Measurements from ENCODE around the gene ZBTB22. TPM values are rescaled to one million over a fixed set of nuclear protein-coding genes. Genes with fewer than 3 reads are reported as not detected.

ZBTB22 gene
- total RNA-seq, 6 experiments from 2014 or later, result 15.2 to 19.9 (median 17.0) TPM

DNA sequence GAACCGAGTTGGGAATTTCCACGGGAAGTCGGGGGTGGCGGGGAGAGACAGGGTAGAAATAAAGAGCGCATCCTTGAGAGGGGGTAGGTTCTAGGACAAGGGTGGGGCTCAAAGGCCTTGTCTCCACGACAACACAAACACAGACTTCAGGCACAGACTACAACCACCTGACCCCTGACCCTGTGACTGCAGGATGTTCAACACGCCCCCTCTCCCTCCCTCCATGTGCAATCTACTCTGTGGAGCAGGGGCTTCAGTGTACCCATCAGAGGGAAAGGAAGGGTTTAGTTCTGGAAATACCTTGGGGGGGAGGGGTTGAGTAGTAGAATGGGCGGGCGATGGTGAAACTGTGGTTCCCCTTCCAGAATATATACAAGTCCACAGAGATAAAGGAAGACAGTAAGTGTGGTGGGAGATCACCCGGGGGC lies 3.0 kb downstream of the ZBTB22 start:
- peak overlapping the region; percentile 98 for H3K27ac Mint-ChIP-seq
- peak; percentile 77 for DNase-seq
- TF ChIP-seq, protein P1, sequence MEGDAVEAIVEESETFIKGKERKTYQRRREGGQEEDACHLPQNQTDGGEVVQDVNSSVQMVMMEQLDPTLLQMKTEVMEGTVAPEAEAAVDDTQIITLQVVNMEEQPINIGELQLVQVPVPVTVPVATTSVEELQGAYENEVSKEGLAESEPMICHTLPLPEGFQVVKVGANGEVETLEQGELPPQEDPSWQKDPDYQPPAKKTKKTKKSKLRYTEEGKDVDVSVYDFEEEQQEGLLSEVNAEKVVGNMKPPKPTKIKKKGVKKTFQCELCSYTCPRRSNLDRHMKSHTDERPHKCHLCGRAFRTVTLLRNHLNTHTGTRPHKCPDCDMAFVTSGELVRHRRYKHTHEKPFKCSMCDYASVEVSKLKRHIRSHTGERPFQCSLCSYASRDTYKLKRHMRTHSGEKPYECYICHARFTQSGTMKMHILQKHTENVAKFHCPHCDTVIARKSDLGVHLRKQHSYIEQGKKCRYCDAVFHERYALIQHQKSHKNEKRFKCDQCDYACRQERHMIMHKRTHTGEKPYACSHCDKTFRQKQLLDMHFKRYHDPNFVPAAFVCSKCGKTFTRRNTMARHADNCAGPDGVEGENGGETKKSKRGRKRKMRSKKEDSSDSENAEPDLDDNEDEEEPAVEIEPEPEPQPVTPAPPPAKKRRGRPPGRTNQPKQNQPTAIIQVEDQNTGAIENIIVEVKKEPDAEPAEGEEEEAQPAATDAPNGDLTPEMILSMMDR (IDR thresholded peaks at IDR 0.05), result no peak
- H3K27me3 Mint-ChIP-seq (ENCODE audit: insufficient read depth), result peaks cover 5% of the 10 kb centered on the region
- H3K9me3 Mint-ChIP-seq, result no peaks in the 10 kb centered on the region
- H3K4me3 Mint-ChIP-seq, result peak overlapping the region; percentile 98
- H3K36me3 Mint-ChIP-seq (ENCODE audit: low read depth), result peaks cover 27% of the 10 kb centered on the region
- H3K4me1 Mint-ChIP-seq (ENCODE audit: low read depth), result peaks cover 50% of the 10 kb centered on the region

DNA sequence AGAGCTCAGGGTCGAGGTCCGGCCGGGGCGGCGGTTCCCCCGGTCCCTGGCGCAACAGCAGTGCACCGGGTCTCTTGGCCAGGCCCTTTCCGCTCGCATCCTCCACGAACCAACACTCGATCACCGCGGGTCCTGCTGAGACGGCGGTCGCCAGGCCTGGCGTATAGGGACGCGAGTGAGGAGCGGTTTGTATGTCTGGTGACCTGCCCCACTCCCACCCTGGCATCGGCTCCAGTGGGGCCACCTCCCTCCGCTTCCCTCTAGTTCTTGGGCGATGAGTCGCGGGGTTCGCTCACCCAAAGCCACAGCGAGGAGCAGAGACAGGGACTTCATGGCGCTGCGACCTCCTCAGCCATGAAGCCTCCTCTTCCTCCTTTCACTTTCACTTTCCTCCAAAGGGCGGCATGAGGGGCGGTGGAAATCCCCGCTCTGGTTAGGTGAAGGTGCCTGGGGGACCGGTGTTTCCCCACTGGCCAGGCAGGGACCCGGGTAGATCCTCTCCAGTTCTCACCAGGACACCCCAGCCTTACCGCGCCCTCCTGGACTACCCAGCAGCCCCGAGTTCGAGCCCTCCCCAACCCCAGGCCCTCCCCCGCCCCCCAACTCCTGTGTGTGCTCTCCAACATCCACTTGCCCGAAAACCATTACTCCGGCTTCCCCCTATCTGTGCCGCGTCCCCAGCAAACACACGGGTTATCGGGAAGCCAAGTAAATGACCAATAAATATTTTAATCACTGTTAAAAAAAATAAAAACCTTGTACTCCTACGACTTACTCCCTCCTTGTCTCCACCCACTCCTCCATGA lies 3.6 kb downstream of the ZBTB22 start, which contains the start of gene TAPBP:
Gene TAPBP (minus strand): TSS at position 370 of the 806 bp plus-strand sequence. CDS start 37 bp downstream, at position 333.
- peak; percentile 57 for DNase-seq
- no peaks in the 10 kb centered on the region for H3K9me3 Mint-ChIP-seq
- peak within 1 kb of the TSS; percentile 98 for H3K4me3 Mint-ChIP-seq
- peaks cover 5% of the 10 kb centered on the region for H3K27me3 Mint-ChIP-seq (ENCODE audit: insufficient read depth)
- H3K36me3 Mint-ChIP-seq (ENCODE audit: low read depth), result peaks cover 21% of the 10 kb centered on the region
- peaks cover 43% of the 10 kb centered on the region for H3K4me1 Mint-ChIP-seq (ENCODE audit: low read depth)
- H3K27ac Mint-ChIP-seq, result peak within 1 kb of the TSS; percentile 98
- TF ChIP-seq, protein P1 (IDR thresholded peaks at IDR 0.05), result no peak

DNA sequence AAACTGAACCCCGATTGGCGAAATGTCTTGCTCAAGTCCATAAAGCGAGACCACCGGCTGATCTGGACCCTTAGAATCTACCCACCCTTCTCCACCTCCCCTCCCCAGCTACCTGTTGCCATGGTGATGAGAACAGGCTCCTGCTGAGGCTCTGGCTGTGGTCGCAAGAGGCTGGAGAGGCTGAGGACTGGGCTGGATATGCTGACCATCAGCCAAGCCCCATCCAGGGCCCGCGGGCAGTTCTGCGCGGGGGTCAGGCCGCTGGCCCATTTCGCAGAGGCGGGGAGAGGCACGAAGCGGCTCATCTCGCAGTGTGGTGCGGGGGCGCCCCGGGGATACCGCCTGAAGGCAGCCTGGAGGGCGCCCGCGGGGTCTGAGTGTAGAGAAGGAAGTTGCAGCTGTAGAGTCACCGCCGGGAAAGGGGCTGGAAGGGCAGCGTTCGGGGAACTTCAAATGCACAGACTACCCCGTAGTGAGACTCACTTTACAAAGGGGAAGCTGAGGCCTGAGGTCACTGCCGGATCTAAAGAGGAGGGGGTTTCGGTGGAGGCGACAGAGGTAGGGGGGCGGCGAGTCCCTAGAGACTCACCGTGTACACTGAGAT lies 4.3 kb downstream of the ZBTB22 start:
- Mint-ChIP-seq H3K27ac (peak overlapping the region; percentile 98), H3K27me3 (ENCODE audit: insufficient read depth) (peaks cover 5% of the 10 kb centered on the region), H3K9me3 (no peaks in the 10 kb centered on the region)

DNA sequence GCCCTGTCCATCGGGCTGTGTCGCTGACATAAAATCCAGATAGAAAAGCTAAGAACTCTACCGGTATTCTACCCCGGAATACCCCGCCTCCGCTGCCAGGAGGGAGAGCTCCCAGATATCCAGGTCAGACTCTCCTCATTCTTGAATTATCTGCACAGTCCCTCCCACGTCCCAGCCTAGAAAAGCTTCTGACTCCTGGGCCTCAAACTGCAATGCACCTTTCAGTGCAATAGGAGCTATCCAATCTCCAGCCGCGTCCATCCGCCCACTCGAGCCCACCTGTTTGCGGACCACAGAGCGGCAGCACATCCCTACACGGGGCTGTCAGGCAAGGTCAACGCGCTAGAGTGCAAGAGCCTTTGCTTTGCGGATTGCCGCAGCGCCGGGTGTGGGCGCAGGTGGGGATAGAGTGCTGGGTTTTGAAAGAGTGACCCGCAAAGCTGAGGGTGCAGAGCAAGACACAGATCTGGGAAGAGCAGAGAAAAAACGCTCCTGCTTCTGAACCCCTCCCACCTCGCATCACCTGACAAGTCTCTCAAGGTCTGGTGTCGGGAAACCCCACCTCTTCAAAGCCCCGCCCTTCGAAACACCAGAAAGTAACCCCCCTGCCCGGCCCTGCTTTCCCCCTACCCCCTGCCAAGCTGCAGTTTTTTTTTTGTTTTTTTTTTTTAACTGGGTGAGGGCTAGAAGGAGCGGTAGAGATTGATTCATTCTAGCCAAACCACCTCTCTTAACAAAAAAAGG lies 5.0 kb downstream of the ZBTB22 start:
- no peaks in the 10 kb centered on the region for H3K9me3 Mint-ChIP-seq
- peak overlapping the region; percentile 98 for H3K27ac Mint-ChIP-seq
- TF ChIP-seq, protein P1 (IDR thresholded peaks at IDR 0.05), result no peak
- H3K4me1 Mint-ChIP-seq (ENCODE audit: low read depth), result peaks cover 39% of the 10 kb centered on the region
- peak; percentile 55 for DNase-seq
- peaks cover 17% of the 10 kb centered on the region; the same call in 1 of the 2 replicates for H3K36me3 Mint-ChIP-seq (ENCODE audit: low read depth)
- H3K27me3 Mint-ChIP-seq (ENCODE audit: insufficient read depth), result peaks cover 5% of the 10 kb centered on the region
- peak overlapping the region; percentile 98 for H3K4me3 Mint-ChIP-seq

More for the DNA sequence above, 4.3 kb downstream of the ZBTB22 start:
- Mint-ChIP-seq H3K4me3 (peak overlapping the region; percentile 98), H3K36me3 (ENCODE audit: low read depth) (peaks cover 19% of the 10 kb centered on the region), H3K4me1 (ENCODE audit: low read depth) (peaks cover 43% of the 10 kb centered on the region)
- no peak for DNase-seq
- TF ChIP-seq, protein P1 (IDR thresholded peaks at IDR 0.05), result no peak

DNA sequence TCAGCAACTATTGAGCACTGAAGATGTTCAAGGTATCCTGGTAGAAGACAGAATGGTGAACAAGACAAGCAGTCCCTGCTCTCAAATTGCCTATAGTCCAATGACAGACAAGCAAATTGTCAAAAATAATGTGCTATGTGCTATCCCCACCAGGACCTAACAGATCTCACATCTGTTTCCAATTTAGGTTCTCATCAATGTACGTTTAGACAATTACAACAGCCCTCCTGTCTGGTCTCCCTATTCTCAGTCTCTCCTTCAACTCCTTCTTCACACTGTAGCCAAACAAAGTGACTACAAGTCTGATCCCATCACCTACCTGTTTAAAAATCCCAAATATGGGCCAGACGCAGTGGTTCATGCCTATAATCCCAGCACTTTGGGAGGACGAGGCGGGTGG lies 11.2 kb downstream of the ZBTB22 start:
- Mint-ChIP-seq H3K4me3 (no peak overlapping the region), H3K27me3 (ENCODE audit: insufficient read depth) (no peaks in the 10 kb centered on the region; the same call in 1 of the 2 replicates), H3K36me3 (ENCODE audit: low read depth) (peaks cover 5% of the 10 kb centered on the region; the same call in 1 of the 2 replicates), H3K27ac (no peak overlapping the region; the same call in 1 of the 2 replicates), H3K9me3 (no peaks in the 10 kb centered on the region), H3K4me1 (ENCODE audit: low read depth) (peaks cover 12% of the 10 kb centered on the region; the same call in 1 of the 2 replicates)
- no peak for DNase-seq
- TF ChIP-seq, protein P1 (IDR thresholded peaks at IDR 0.05), result no peak
